Upper lobe of left lung (tissue), 6 donors: ENCODE measurements around the gene ADAMTS7. TPM values are rescaled to one million over a fixed set of nuclear protein-coding genes. Genes with fewer than 3 reads are reported as not detected.
A peak's percentile ranks its signal among the peaks of the same experiment; 100 is the strongest.
"Not testable (repeated sequence)": the region's sequence is repeated elsewhere in the genome, so short reads cannot be mapped to it uniquely, and the experiment has no call there.

Experiments used
- ATAC-seq, 2 donors: fragments of 200-7000 bp; cut with Tn5 transposase; one replicate each; pipeline ENCODE4 v1.9.1; 2022; ENCODE audit warnings: mild to moderate bottlenecking in 2 of 2, moderate library complexity in 2 of 2; ENCODE audit not compliant: low FRiP score in 2 of 2
- DNase-seq, 2 donors: peaks; one replicate each; pipeline ENCODE4 v3.0.0-alpha.2; 2019 to 2020
- H3K27ac ChIP-seq, 4 donors: fragments of 200-600 bp; sonication (generic); one replicate each; pipeline ENCODE4 v1.5.1; 2016 to 2019
- H3K27me3 ChIP-seq, 4 donors: fragments of 200-600 bp; sonication (generic); one replicate each; pipeline ENCODE4 v1.5.1; 2017 to 2019
- H3K36me3 ChIP-seq, 4 donors: fragments of 200-600 bp; sonication (generic); one replicate each; pipeline ENCODE4 v1.5.1; 2016 to 2019
- H3K4me1 ChIP-seq, 4 donors: fragments of 200-600 bp; sonication (generic); one replicate each; pipeline ENCODE4 v1.5.1; 2018 to 2019
- H3K4me3 ChIP-seq, 4 donors: fragments of 200-600 bp; sonication (generic); one replicate each; pipeline ENCODE4 v1.5.1; 2017 to 2019; ENCODE audit warnings: mild to moderate bottlenecking in 2 of 4, moderate library complexity in 1 of 4
- H3K9me3 ChIP-seq, 4 donors: fragments of 200-600 bp; sonication (generic); one replicate each; pipeline ENCODE4 v1.5.1; 2018 to 2019
- EP300 ChIP-seq, 4 donors: sonication (generic); formaldehyde crosslinking; IDR thresholded peaks; one replicate each; pipeline ENCODE4 v1.5.1; 2017; ENCODE audit warnings: antibody characterized with exemption in 4 of 4, control low read depth in 2 of 4
- POLR2A ChIP-seq, 4 donors: fragments of 450-650 bp; IDR thresholded peaks; one replicate each; pipeline ENCODE4 v1.5.1; 2016 to 2017; ENCODE audit warnings: antibody characterized with exemption in 4 of 4, mild to moderate bottlenecking in 2 of 4
- POLR2AphosphoS5 ChIP-seq, 2 donors: sonication (generic); formaldehyde crosslinking; IDR thresholded peaks; one replicate each; pipeline ENCODE4 v1.5.1; 2017; ENCODE audit warnings: antibody characterized with exemption in 2 of 2
- whole genome bisulfite sequencing, 2 donors: methylation state at CpG; one replicate each; pipeline ENCODE4 v1.1.5; 2017 to 2018; 5-methylcytosine and 5-hydroxymethylcytosine counted together
- total RNA-seq, 6 donors: library from RNA; depleted of rRNA in 4 of 6; stranded (reverse); fragments of >200 nt in 4 of 6; gene quantifications; one replicate each; pipeline versions ENCODE4 v1.1.0 to v1.2.1, GENCODE V29; 2016 to 2021
- TF ChIP-seq, protein P1 (sequence below), 6 experiments: fragments of 450-650 bp in 4 of 6; fragments of 200-600 bp in 2 of 6; sonication (generic) in 2 of 6; IDR thresholded peaks; one replicate each; pipeline ENCODE4 v1.5.1; 2016 to 2019; ENCODE audit warnings: antibody characterized with exemption in 6 of 6
- donor health status: DM: no; HTN: no; CAD: no; lungs with moderate emphysema.
- donor health status: DM: no; HTN: yes; CAD: no; lungs with severe emphysema.

The ADAMTS7 gene
- total RNA-seq, 6 donors from 2014 or later, result 1.8 to 10.2 (median 5.1) TPM

DNA sequence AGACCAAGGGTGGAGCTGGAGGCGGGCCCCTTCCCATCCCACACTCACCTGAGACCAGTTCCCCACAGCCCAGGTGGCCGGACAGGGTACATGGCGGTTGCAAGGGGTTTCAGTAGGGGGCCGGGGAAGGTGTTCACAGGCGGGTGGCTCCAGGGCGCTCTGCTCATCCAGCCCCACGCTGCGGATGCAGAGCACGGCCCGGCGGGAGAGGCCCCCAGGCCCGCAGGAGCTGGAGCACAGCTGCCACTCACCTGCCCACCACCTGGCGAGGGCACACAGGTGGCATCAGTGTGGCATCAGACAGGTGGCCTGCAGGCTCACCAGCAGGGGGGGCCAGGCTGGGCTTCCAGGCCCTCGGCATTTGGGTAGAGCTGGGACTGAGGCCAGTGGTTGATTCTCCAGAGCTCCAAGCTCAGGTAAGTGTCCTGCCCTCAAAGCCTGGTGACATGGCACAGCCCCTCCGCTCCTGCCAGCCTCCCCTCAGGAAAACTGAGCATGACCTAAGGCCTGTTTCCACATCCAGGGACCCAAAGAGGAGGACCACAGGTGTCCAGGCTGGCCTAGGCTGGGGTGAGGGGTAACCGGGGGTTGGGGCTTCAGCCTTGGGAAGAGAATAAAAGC, 43.8 kb downstream of the ADAMTS7 start:
- DNase-seq (peak in 1 of 2 donors; percentile 69), ATAC-seq (no peak)
- H3K27ac ChIP-seq, result no peak overlapping the region
- H3K9me3 ChIP-seq, result no peaks in the 10 kb centered on the region
- peaks cover 0 to 1% (median 0%) of the 10 kb centered on the region in 4 donors for H3K4me1 ChIP-seq
- H3K36me3 ChIP-seq, result no peaks in the 10 kb centered on the region
- TF ChIP-seq EP300 (IDR thresholded peaks at IDR 0.05), result no peak
- TF ChIP-seq POLR2A (IDR thresholded peaks at IDR 0.05), result no peak
- TF ChIP-seq, protein P1, sequence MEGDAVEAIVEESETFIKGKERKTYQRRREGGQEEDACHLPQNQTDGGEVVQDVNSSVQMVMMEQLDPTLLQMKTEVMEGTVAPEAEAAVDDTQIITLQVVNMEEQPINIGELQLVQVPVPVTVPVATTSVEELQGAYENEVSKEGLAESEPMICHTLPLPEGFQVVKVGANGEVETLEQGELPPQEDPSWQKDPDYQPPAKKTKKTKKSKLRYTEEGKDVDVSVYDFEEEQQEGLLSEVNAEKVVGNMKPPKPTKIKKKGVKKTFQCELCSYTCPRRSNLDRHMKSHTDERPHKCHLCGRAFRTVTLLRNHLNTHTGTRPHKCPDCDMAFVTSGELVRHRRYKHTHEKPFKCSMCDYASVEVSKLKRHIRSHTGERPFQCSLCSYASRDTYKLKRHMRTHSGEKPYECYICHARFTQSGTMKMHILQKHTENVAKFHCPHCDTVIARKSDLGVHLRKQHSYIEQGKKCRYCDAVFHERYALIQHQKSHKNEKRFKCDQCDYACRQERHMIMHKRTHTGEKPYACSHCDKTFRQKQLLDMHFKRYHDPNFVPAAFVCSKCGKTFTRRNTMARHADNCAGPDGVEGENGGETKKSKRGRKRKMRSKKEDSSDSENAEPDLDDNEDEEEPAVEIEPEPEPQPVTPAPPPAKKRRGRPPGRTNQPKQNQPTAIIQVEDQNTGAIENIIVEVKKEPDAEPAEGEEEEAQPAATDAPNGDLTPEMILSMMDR (IDR thresholded peaks at IDR 0.05), result no peak
- no peak for TF ChIP-seq POLR2AphosphoS5 (IDR thresholded peaks at IDR 0.05)
- WGBS, 2 donors, result 82 to 84% methylated on average over 2 to 10 of the region's 16 CpGs
- no peak overlapping the region for H3K4me3 ChIP-seq
- H3K27me3 ChIP-seq, result no peaks in the 10 kb centered on the region

GRCh38 chr15:78766641-78767071, 44.6 kb downstream of the ADAMTS7 start:
- H3K27ac ChIP-seq, ATAC-seq, H3K36me3 ChIP-seq, H3K9me3 ChIP-seq, H3K4me1 ChIP-seq, H3K4me3 ChIP-seq, H3K27me3 ChIP-seq: not testable (repeated sequence)
- 93% methylated on average over 18 of the region's 21 CpGs; no CpG with 5 or more reads in 1 of the 2 donors for WGBS, 2 donors
- peak in 1 of 2 donors; percentile 54 for DNase-seq

DNA sequence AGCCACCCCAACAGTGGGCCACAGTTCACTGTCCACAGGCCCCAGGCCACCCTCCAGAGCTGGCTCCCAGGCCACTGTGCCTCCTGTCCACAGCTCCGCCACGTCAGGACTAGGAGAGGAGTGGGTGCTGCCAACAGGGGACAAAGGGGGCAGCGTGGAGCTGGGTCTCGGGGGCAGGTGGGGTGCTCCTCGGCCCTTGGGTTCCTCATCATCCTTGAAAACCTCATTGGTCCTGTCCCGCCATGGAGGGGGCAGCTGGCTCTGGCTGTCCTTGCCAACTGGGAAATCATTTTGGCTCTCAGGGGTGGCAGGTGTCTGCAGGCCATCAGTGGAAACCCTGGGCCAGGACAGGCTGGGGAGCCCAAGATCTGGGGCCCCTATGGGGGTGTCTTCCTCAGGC, 45.2 kb downstream of the ADAMTS7 start:
- H3K36me3 ChIP-seq, result no peaks in the 10 kb centered on the region
- no peaks in the 10 kb centered on the region for H3K27me3 ChIP-seq
- TF ChIP-seq, protein P1 (IDR thresholded peaks at IDR 0.05), result no peak
- TF ChIP-seq EP300 (IDR thresholded peaks at IDR 0.05) (no peak), POLR2A (IDR thresholded peaks at IDR 0.05) (no peak), POLR2AphosphoS5 (IDR thresholded peaks at IDR 0.05) (no peak)
- H3K27ac ChIP-seq, result no peak overlapping the region
- no peaks in the 10 kb centered on the region for H3K9me3 ChIP-seq
- DNase-seq (peak in 1 of 2 donors; percentile 65), ATAC-seq (no peak)
- peaks cover 10 to 15% (median 13%) of the 10 kb centered on the region in 4 donors for H3K4me1 ChIP-seq
- no peak overlapping the region for H3K4me3 ChIP-seq
- 98% methylated on average over 5 of the region's 6 CpGs; no CpG with 5 or more reads in 1 of the 2 donors for WGBS, 2 donors

- WGBS, 2 donors, result 86 to 90% methylated on average over 15 of the region's 18 CpGs
- not testable (repeated sequence) for H3K36me3 ChIP-seq, H3K9me3 ChIP-seq, H3K4me3 ChIP-seq, H3K27ac ChIP-seq, H3K27me3 ChIP-seq, ATAC-seq
- DNase-seq, result peak in 1 of 2 donors; percentile 80
- H3K4me1 ChIP-seq, result peaks cover 11 to 17% (median 14%) of the 10 kb centered on the region in 4 donors
Observed at GRCh38 chr15:78765154-78765860, 46.0 kb downstream of the ADAMTS7 start.

DNA sequence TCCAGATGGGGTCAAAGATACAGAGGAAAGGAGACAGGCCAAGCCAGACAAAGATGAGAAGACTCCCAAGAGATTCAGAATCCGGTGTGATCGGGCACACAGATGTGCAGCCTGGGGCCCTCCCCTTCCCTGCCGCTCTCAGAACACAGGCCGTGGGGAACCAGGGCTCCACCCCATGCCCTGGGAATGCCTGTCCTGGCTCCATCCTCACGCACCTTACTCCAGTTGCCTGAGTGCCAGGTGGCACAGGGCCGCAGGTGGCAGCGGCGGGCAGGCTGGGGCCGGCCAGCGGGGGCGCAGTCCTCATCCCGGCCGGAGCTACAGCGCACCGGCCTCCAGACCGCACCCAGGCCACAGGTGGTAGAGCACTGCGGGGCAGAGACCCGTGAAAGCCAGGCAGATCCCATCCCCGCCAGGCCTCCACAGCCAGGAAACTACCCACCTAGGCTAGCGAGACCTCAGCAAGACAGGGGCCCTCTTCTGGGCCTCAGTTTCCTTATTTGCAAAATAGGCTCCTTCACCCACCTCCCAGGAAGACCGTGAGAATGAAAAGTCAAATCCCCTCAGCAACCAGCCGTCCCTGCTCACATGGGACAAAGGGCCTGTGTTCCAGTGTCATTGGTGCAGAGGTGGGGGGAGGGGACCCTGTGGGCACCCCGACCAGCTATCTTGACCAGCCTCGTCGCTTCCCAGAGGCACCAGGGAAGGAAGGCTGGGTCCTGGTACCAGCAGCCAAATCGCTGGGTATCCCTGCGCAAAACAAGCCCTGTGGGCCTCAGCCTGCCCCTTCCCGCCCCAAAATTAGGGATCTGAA, 46.7 kb downstream of the ADAMTS7 start:
- not testable (repeated sequence) for ATAC-seq, H3K36me3 ChIP-seq, H3K9me3 ChIP-seq, H3K27ac ChIP-seq, H3K4me3 ChIP-seq, H3K27me3 ChIP-seq
- H3K4me1 ChIP-seq, result peaks cover 11 to 17% (median 15%) of the 10 kb centered on the region in 4 donors
- WGBS, 2 donors, result 91 to 98% methylated on average over 23 to 24 of the region's 28 CpGs
- DNase-seq, result peak in 1 of 2 donors; percentile 68

DNA sequence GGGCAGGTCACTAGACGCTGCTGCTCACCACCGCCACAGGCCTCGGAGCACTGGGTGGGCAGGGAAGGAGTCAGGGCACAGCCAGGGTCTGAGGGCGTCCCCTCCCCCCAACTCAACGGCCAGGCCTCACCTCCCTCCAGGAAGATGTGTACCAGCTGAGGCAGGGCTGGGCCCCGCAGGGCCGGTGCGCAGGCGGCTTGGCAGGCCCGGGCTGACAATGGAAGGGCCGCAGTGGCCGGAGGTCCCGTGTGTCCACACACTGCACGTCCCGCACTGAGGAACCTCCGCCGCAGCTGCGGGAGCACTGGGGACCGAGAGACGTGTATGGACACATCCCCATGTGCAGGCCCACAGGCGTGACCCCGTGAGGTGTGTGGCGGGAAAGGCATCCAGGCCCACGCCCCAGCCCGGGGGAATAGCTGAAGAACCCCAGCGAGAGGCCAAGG, 47.4 kb downstream of the ADAMTS7 start:
- H3K9me3 ChIP-seq, result no peaks in the 10 kb centered on the region
- peaks cover 11 to 19% (median 17%) of the 10 kb centered on the region in 4 donors for H3K4me1 ChIP-seq
- H3K36me3 ChIP-seq, result no peaks in the 10 kb centered on the region
- DNase-seq, result peak in 1 of 2 donors; percentile 82
- no peak overlapping the region for H3K27ac ChIP-seq
- TF ChIP-seq EP300 (IDR thresholded peaks at IDR 0.05) (no peak), POLR2A (IDR thresholded peaks at IDR 0.05) (no peak), POLR2AphosphoS5 (IDR thresholded peaks at IDR 0.05) (no peak)
- TF ChIP-seq, protein P1 (IDR thresholded peaks at IDR 0.05), result no peak
- ATAC-seq, result no peak
- no peaks in the 10 kb centered on the region for H3K27me3 ChIP-seq
- WGBS, 2 donors, result 93 to 97% methylated on average over 16 to 24 of the region's 26 CpGs
- no peak overlapping the region for H3K4me3 ChIP-seq
